NCI-H748 (cell line): ENCODE measurements around the gene ST13.
"Not testable (repeated sequence)": the region's sequence is repeated elsewhere in the genome, so short reads cannot be mapped to it uniquely, and the experiment has no call there.

Experiments
- DNase-seq: peaks from one replicate; lab custom pipeline; 2025; ENCODE audit not compliant: unreplicated experiment; lab: John Stamatoyannopoulos, UW

ST13 gene

DNA sequence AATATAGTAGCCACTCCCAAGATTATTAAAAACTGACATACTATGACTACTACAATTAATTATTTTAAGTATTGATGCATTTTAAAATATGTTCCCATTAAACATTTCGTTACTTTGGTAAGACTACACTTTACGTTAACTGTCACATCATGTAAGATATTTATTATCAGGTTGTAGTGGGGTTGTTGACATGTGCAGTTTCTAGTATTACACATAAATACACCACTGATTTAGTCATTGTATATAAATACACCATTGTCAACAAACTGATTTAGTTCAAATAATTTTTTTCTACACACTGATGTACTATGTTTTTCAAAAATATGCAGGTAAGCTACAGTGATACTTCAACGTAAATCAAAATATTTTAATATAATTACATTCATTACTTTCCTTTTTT is 11.5 kb downstream of the ST13 start:
- DNase-seq: no peak

DNA sequence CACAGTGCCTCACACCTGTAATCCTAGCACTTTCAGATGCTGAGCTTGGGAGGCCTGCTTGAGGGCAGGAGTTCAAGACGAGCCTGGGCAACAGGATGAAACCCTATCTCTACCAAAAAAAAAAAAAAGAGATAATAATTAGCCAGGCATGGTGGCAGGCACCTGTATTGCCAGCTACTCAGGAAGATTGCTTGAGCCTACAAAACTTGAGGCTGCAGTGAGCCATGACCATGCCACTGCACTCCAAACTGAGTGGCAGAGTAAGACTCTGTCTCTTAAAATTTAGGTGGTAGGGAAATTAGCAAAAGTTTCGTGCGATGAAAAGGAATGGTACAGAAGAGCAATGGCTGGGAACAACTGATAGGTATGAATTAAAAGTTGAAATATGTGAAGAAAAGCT is 18.0 kb downstream of the ST13 start:
- no peak for DNase-seq

DNA sequence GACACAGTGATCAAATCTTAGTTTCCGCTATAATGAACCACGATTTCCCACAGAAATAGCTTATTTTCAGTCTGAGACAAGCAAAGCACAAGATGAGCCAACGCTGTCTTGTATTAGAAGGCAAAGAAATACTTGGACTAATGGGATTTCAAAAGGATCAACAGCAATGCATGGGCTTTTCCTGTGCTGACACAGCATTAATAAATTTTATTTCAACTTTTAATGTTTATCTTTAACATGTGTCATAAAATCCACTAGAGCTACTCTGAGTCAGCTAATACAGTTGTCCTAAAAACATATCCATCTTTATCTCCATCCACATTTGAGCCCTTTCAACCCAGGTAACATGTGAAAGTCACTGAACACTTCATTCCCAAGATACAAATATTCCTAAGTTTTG is 21.8 kb downstream of the ST13 start:
- no peak for DNase-seq

DNA sequence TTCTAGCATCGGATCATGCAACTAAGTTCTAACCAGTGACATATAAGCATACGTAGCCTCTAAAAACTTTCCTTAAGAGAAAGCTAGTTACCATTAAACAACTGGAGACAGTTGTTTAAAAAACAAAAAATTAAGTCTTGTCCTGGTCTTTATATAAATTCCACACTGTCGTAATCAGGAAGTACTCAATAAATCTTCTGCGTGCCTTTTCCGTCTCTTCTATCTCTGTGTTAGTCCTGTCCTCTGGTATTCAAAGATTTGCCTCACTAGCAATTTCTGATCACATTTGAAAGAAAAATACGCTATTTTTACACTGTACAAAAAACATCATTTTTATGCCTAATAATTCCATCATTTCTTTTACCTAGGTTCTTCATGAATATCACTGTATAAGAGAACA is 27.3 kb downstream of the ST13 start:
- DNase-seq: no peak

DNA sequence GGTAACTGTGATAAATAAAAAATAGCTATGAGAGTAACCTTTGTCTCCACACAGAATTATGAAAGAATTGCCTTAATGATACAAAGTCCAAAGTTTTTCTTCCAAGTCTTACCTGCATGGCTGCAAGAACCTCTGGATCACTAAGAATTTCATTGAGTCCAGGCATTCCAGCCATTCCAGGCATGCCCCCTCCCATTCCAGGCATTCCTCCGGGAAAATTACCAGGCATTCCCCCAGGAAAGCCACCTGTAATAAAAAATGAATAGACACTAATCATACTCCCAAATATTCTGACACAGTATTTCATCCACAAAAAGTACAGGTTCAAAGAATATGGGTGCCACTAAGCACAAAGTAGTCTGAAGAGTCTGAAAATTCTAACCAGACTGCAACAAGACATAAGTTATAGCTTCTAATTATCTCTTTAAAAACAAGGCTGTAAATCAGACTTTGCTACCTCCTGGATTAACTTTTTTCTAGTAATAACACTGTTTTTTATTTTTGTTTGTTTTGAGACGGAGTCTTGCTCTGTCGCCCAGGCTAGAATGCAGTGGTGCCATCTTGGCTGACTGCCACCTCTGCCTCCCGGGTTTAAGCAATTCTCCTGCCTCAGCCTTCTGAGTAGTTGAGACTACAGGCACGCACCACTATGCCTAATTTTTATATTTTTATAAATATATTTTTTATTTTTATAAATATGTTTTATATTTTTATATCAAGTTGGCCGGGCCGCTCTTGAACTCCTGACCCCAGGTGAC is 29.3 kb downstream of the ST13 start:
- no peak for DNase-seq

DNA sequence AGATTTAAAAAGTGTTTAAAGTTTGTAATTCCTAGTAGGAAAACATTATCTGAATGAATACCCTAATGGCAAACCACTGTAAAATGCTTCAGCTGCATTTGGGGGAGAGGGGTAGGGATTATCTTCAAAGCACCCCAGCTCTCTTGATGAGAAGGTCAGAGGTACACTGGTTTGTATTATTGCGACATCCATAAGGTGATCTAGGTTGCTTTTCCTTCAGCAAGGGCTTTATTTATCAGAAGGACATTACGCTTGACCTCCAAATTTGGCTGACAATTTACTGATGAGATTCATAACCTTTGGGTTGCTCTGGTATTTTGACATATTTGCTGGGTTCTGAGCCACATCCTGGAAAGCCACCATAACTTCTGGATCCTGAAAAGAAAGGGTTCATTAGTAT is 30.1 kb downstream of the ST13 start:
- DNase-seq: not testable (repeated sequence)

DNA sequence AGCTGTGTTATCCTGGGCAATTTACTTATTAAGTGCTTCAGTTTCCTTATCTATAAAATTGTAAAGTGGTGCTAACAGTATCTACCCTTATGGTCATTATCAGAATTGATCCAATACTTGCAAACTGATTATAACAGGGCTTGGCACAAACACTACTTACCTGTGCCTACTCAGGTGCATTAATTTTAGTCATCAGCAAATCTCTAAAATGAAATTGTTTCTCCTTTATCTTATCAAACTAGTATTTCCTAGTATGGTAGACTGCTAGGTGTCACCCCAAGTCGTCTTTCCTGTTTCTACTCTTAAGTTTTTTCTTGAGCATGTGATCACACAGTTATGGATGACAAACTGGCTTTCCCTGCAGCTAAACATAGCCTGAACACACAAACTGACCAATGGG is 33.0 kb downstream of the ST13 start:
- DNase-seq: no peak

DNA sequence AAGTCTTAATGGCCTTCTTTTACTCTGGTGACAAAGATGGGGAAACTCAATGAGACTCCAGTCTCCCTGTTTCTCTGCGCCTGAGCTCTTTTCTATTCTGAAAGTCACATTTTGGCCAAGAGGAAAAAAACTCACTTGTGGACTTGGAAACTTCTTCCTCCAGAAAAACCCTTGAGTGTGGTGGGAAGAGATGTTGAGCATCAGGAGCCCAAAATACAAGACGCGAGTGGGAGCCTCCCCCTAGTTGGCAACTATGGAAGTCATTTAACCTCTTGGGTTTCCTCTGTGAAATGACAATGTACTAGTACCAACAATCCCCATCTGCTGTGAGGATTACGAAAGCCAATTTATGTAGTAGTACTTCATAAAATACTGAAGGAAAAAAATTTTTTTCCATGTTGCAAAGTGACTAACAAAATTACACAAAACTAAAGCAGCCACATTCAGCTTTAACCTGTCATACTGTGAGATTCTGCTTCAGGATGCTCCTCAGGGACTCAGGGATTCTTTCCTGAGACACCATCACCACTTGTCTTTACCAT is 36.8 kb downstream of the ST13 start:
- peak; percentile 37 for DNase-seq

DNA sequence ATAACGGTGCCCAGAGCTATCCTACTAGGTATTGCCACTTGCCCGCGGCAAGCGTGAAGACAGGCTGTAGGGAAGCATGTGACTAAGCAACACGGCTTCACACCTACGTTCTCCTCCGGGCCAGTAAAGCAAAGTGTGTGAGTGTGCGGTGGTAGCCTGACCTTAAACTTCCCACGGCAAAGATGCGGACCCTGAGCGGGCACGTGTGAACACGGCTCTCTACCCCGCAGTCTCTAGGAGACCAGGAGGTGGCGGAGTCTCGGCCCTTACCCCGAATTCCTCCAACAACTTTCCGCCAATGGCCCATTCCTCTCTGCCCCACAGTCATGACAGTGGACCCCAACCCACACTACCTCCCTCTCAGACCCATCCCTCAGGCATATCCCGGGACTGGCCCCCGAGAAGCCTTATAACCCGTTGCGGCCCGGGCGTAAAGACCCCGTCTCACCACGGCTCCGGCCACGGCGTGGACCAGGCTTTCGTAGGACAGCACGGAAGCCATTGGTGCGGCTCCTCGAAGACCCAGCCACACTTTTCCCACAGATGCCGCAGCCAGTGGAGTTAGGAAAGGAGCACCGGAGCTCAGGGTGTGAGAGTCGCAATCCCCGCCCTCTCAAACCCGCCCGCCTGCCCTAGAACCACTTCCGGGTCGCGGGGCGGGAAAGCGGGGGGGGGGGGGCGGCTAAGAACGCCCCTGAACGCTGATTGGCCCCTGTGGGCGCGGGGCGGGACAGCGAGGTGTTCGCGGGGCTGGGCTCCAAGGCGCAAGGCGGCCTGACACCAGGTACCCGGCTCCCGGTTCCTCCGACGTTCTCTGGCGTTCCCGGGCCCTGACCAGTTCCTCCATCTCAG is 37.5 kb downstream of the ST13 start, which contains the start of gene SLC25A17:
TSS of gene SLC25A17 (minus strand) at position 600 of the 852 bp plus-strand sequence. CDS start at position 502, 98 bp downstream.
- peak; percentile 92 for DNase-seq

DNA sequence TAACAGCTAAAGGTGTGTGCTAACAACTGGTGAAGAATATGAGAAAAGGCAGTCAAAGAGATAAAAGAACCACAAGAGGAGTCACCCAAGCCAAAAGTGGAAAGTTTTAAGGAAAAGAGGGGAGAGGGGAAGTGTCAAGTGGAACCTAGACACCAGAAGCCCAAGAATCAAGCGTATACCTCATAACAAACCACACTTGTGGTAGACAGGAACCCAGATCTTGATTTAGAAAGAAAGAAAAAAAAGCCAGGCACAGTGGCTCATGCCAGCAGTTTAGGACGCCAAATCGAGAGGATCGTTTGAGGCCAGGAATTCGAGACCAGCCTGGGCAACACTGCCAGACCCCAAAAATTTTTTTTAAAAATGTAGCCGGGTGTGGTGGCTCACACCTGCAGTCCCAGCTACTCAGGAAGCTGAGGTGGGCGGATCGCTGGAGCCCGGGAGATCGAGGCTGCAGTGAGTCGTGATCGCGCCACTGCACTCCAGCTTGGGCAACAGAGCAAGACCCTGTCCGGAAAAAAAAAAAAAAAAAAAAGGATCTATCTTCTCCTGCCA is 38.2 kb downstream of the ST13 start:
- no peak for DNase-seq

DNA sequence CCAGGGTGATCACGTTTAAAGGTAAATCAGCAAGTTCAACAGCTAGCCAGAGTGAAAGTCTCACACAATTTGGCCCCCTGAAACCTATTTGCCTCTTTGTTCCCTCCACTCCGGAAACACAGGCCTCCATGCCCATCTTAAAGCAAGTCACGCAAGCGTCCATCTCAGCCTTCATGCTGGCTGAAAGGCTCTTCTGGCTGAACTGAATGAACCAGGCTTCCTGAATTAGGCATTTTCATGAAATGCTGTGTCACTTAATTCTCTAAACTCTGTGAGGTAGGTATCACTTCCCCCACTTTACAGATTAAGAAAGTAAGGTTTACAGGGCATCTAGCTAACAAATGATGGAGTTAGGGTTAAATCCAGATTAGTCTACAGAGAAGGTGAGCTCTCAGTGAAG is 38.7 kb downstream of the ST13 start:
- DNase-seq: no peak

DNA sequence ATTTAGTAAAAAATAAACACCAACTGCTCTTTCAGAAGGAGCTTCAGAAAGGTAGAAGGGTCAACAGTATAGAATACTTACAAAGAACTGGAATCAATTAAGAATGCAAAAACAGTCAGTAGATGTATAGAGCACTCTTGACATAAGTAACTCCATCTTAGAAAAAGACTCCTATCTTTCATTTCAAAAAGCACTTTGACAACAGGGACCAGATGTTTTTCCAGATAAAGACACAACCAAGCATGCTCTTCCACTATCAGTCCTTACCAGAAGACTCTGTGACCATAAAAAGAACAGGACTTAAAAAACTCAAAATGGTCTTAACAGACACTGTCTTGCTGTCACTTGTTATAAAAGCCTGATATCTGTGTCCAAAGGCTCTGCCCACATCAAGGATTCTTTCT is 42.5 kb downstream of the ST13 start:
- DNase-seq: no peak

DNA sequence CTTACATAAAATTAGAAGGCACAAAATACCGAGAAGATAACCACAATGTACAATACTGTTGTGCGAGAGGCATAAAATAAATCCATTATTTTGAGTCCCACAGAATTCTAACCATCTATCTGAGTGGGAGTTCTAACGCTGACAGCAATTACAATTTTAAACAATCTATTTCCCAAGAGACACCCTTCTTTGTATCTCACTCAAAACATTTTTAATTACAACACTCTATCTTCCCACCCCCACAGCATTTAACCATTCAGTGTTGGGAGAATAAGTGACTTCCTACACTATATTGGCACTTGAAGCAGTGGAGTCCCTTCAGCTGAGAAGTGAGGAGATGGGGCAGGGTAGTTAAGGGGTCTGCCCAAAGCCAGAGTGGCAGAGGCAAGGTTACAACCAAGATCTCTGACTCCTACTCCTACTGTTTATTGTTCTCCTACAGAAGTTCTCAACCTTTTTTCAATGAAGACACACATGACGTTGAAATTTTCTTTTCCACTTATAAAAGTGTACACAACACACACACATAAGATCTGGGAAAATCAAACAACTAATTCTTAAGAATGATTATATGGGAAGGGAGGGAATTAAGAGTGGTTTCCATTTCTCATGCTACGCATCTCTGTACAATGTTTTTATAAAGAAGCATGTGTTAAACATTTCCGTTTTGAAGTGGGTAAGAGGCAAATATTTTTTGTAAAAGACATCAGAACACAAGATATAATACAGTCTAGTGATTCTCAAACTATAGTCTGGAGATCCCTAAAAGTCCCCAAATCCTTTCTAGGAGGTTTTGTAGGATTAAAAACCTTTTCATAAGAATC is 48.2 kb downstream of the ST13 start:
- no peak for DNase-seq

DNA sequence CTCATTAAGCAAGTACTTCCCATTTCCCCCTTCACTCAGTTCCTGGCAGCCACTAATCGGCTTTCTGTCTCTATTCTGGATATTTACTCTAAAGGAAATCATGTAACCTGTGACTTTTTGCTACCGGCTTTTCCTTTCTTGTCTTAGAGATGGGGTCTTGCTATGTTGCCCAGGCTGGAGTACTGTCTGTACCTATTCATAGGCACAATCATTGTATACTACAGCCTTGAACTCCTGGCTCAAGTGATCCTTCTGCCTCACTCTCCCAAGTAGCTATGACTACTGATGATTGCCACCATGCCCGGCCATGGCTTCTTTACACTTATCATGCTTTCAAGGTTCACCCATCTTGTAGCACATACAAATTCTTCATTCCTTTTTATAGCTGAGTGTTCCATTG is 49.7 kb downstream of the ST13 start:
- DNase-seq: no peak

DNA sequence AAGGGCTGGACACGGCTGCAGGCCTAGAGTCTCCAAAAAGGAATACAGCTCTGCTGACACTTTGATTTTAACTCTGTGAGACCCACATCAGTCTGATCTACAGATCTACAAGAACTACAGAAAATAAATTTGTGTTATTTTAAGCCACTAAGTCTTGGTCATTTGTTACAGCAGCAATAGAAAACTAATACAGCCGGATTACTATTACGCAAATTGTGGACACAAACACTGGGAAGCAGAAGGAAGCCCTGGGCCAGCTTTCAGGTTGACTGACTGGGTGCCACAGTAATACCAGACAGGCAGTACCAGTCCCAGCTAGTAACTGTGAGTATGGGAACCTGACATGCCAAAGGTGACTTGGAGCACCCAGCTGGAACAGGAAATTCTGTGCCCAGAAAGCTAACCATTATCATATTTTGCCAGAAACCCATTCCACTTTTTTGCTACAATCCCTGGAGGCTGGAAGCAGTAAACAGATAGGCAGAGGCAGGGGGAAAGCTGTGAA is 50.7 kb downstream of the ST13 start:
- no peak for DNase-seq

DNA sequence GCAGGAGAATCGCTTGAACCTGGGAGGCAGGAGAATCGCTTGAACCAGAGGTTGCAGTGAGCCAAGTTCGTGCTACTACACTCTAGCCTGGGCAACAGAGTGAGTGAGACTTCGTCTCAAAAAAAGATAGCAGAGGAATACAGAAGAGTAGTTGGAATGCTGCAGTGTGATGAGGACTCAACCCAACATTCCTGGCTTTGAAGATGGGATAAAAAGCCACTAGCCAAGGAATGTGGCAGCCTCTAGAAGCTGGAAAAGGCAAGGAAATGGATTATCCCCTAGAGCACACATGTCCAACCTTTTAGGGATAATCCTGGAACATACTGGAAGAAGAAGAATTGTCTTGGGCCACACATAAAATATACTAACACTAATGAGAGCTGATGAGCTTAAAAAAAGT is 51.2 kb downstream of the ST13 start:
- no peak for DNase-seq

DNA sequence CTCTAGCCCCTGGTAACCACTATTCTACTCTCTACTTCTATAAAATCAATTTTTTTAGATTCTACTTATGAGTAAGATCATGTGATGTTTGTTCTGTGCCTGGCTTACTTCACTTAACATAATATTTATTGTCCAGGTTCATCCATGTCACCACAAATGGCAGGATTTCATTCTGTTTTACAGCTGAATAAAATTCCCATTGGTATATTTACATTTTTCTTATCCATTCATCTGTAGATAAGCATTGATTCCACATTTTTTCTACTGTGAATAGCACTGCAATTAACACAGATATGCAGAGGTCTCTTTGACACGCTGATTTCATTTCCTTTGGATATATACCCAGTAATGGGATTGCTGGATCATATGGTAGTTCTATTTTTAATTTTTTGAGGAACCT is 53.1 kb downstream of the ST13 start:
- DNase-seq: no peak

DNA sequence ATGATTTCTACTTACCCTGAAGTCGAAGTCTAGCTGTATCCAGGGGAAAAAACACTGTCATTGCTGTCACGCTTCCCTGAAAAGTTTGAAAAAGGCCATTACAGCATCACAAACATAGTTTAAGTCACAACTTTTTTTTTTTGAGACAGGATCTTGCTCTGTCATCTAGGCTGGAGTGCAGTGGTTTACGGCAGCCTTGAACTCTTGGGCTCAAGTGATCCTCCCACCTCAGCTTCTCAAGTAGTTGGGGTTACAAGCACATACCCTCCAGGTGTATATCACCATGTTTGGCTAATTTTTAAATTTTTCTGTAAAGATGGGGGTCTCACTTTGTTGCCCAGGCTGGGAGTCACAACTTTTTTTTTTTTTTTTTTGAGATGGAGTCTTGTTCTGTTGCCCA is 57.4 kb downstream of the ST13 start:
- no peak for DNase-seq

DNA sequence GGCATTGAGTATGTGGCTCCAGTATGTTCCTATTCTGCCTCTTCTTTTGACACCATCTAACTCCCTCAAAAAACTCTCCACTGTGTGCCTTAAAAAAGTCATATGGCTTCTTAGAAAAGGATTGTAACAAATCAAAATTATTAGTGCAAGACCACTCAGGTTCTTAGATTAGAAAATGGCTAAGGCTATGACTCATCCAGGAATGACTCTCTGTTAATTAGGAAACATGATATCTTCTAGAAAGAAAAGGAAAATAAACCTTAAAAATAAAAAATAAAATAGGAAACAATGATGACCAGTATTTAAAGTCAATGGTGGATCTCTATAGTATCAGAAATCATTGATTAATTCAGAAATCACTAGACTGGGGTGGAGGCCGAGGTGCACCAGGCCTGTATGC is 59.0 kb downstream of the ST13 start:
- no peak for DNase-seq

DNA sequence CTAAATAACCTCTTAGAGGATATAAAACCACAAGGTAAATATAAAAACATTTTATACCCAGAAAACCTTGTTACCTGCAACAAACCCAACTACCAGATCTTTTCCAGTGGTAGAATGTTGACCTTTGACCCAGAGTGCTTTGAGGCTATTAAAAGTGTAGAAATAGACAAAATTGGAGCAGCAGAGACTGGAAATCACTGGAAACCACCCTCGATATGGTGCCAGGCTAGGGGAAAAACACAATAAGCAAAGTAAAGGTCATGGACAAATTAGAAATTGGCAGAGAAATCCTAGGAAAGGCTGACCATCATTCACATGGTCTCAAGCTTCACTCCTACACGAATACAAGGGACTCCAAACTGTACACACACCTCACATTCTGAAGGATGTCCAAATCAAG is 64.0 kb downstream of the ST13 start:
- DNase-seq: no peak

DNA sequence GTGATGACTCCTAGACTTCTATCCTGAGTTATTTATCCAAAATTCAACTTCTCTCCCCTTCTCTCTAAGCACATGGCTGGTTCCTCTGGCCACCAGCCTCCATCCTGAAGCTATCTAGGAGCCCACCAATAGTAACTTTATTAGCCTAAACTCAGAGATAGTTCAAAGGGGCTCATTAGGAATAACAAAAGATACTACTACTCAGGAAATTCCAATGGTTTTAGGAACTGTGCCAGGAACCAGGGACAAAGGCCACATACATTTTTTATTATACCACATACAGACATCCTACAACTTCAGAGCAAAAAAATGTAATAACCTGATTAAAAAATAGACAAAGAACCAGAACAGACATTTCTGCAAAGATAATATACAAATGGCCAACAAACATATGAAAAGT is 65.2 kb downstream of the ST13 start:
- no peak for DNase-seq
